ENCODE measurements around the gene ALAD.
"Not testable (repeated sequence)": the region's sequence is repeated elsewhere in the genome, so short reads cannot be mapped to it uniquely, and the experiment has no call there.

Gene ALAD

GRCh38 chr9:113373676-113374392 is 27.2 kb downstream of the ALAD start:
- no peak for DNase-seq (ENCODE audit: low read depth)

DNA sequence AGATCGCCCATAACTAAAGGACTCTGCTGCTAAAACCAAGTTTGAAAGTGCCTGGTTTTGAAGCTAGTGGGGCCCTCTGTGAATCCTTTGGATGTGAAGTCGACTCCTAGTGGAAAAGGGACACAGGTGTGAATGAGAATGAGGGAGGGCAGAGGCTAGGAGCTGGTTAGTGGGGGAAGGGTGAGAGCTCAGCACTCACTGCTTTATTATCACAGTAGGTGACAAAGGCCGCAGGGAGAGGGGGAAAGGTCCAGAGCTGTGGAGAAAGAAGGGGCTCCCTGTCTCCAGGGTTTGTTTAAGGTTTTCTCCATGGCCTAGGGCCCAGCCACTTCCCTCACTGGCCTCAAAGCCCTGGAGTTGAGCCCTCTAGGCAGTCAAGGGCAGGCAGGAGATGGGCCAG is 27.8 kb downstream of the ALAD start:
- no peak for DNase-seq (ENCODE audit: low read depth)

- DNase-seq (ENCODE audit: low read depth): no peak
These were observed 29.0 kb downstream of the ALAD start for GRCh38 chr9:113372059-113372458.

DNA sequence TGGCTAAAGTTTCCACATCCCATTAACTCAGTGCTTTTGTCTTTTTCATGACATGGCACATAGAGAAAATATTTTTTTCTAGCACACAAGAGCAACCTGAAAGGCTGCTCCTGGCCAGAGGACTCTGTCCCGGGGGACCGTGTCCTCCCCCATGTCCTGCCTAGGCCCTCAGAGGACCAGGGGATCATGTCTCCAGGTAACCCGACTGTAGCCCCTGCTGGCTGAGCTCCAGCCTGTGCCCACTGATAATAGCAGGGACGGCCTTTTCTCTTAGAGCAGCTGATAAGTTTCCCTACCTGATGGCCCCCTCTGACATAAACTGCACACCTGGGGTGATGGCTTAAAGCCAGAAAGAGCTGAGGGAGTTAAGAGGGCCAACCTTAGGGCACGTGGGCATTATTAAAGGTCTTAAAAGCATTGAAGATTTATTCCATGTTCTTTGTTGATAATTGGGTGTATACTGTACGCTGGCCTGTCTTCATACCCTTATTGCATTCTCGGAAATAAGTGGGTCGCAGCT is 30.2 kb downstream of the ALAD start:
- DNase-seq (ENCODE audit: low read depth): no peak

GRCh38 chr9:113369855-113370140 is 31.3 kb downstream of the ALAD start:
- DNase-seq (ENCODE audit: low read depth): no peak

GRCh38 chr9:113368982-113369854 is 31.9 kb downstream of the ALAD start:
- no peak for DNase-seq (ENCODE audit: low read depth)

DNA sequence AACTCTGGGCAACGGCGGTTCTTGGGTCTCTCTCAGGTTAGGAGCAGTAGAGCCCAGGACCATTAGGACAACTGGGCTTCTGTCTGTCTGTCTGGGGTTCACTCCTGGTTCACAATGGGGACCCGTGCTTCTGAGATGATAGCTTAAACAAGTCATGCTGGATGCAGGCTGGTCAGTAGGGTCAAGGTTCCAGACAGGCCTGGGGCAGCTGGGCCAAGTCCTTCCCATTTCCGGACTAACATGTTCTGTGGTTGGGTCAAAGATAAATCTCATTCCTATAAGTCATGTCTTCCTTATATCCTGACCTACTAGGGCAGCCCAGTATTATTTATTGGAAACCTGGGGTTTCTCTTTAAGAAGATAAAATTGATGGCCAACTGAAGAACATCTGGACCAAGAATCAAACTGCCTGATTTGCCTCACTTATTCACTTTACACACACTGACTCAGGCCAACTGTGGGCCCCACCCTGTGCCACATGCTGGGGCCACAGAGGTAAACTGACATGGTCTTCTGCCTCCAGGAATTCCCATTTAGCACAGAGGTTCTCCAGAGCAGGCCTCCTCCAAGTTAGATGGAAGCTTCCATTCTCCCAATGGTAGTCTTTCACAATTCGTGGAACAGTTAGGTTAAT is 32.6 kb downstream of the ALAD start:
- DNase-seq (ENCODE audit: low read depth): no peak

DNA sequence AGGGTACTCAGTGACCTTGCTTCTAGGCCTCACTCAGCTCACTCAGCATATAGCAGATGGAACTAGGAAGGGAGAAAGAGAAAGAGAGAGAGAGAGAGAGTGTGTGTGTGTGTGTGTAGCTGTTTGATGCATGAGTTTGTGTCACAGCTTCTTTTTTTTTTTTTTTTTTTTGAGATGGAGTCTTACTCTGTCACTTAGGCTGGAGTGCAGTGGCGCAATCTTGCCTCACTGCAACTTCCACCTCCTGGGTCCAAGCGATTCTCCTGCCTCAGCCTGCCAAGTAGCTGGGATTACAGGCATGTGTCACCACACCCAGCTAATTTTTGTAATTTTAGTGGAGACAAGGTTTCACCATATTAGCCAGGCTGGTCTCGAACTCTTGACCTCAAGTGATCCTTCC is 35.4 kb downstream of the ALAD start:
- not testable (repeated sequence) for DNase-seq (ENCODE audit: low read depth)

GRCh38 chr9:113364951-113365350 is 36.1 kb downstream of the ALAD start:
- no peak for DNase-seq (ENCODE audit: low read depth)

- no peak for DNase-seq (ENCODE audit: low read depth)
These were observed 37.7 kb downstream of the ALAD start for GRCh38 chr9:113363336-113363735.

DNA sequence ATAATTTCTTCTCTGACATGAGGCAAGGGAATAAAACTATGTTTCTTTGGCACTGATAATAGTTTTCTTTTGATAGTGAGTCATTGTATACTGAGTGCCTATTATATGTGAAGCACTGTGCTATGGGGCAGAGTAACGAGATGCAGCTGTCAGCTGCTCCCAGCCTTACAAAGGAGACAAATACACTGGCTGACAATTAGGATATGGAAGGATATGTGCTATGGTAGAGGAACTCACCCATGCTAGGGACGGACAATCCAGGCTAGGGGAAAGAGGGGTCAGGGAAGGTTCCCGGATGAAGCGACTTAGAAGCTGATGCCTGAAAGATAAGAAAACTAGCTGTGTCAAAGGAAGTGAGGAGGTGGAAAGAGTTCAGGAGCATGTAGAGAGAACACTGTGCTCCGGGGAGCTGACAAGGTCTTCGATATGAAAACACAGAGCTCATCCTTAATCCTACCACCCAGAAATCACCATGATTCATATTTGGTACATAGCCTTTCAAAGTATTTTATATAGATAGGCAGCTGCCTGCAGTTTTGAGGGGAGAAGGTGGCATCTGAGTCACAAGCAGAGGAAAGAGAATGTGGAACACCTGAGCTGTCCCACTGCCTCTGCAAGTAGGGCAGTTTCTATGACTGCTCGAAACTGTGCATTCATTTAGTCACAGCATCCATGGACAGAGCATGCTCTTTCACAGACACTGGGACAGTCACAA is 39.6 kb downstream of the ALAD start:
- no peak for DNase-seq (ENCODE audit: low read depth)

GRCh38 chr9:113360242-113360842 is 40.7 kb downstream of the ALAD start:
- DNase-seq (ENCODE audit: low read depth): no peak

- DNase-seq (ENCODE audit: low read depth): no peak
These were observed 41.7 kb downstream of the ALAD start for GRCh38 chr9:113359385-113359784.

- no peak for DNase-seq (ENCODE audit: low read depth)
These were observed 44.3 kb downstream of the ALAD start for GRCh38 chr9:113356686-113357292.

DNA sequence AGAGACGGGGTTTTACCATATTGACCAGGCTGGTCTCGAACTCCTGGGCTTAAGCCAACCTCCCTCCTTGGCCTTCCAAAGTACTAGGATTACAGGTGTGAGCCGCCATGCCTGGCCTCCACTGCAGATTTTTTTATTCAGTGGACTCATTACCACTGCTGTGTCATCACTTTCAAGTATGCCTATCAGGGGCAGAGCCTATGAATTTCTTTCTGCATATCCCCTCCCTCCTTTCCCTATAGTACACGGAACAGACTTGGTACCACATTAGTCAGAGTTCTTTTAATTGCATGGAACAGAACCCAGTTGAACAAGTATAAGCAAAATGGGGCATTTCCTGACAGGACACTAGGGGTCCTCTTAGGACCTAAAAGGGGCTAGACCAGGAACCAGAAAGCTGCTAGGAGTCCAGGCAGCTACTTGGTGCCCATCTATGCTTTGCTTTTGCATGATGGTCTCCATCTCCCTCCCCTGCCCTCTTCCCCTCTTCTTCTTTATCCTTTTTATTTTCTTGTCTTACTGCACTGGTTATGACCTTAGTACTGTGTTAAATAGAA is 46.0 kb downstream of the ALAD start:
- no peak for DNase-seq (ENCODE audit: low read depth)

DNA sequence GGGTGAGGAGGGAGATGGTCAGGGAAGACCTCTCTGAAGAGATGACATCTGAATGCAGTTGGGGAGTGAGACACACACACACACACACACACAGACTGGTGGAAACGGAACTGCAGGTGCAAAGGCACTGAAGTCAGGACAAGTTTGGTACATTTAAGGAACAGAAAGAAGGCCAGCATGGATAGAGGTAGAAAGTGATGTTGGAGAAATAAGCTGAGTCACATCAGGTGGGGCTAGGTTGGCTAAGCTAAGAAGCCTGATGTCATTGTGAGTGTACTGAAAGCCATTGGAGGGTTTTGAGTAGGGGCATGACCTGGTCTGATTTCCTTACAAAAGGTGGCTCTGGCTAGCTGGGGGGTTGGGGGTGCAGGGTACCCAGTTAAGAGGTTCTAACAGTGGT is 48.7 kb downstream of the ALAD start:
- DNase-seq (ENCODE audit: low read depth): no peak

GRCh38 chr9:113352006-113352405 is 49.1 kb downstream of the ALAD start:
- no peak for DNase-seq (ENCODE audit: low read depth)

- no peak for DNase-seq (ENCODE audit: low read depth)
These were observed 50.1 kb downstream of the ALAD start for GRCh38 chr9:113350937-113351336.

DNA sequence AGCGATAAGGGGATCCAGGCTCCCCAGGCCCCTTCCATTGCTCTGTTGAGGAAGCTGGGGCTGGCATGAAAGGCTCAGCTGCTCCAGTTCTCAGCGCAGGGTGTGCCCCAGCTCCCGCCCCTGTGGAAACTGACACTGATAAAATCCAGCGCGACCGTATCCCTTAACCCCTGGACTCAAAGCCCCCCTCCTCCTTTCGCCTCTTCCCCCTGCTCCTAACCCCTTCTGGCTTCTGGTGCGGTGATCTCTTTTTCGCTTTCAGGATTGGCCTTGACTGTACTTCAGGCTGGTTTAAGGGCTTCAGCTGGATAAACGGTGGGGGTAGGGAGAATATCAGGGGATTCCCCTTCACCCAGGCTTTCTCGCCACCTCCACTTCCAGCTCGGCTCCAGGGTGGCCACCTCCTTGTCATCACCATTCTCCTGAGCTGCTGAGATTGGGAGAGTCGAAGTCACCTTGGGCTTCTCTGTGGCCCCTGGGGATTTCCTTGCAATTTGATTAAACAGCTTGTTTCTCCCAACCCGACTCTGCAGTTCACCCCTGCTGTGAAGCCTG is 50.9 kb downstream of the ALAD start:
- DNase-seq (ENCODE audit: low read depth): no peak

GRCh38 chr9:113349445-113350094 is 51.5 kb downstream of the ALAD start, which contains the start of gene BSPRY:
TSS of gene BSPRY (plus strand) at chr9:113349541. CDS start at chr9:113349580, 39 bp downstream.
- DNase-seq (ENCODE audit: low read depth): no peak

All from HS-27A (cell line).